KMS-11 (cell line): Measurements from ENCODE around the gene ITPR3.

Source experiments
- H2AFZ ChIP-seq: fragments of 200-600 bp; sonication (generic); 2 replicates; pipeline ENCODE4 v1.6.1; 2016; ENCODE audit warnings: antibody characterized with exemption, mixed run types, low read depth
- H3K27ac ChIP-seq: fragments of 200-600 bp; sonication (generic); 2 replicates; pipeline ENCODE4 v1.6.1; 2016; ENCODE audit warnings: mild to moderate bottlenecking, mixed run types
- H3K27me3 ChIP-seq: fragments of 200-600 bp; sonication (generic); 2 replicates; pipeline ENCODE4 v1.6.1; 2017; ENCODE audit warnings: mild to moderate bottlenecking, low read depth, mixed run types, moderate library complexity; ENCODE audit not compliant: insufficient read depth
- H3K36me3 ChIP-seq: fragments of 200-600 bp; sonication (generic); 2 replicates; pipeline ENCODE4 v1.6.1; 2017; ENCODE audit warnings: mild to moderate bottlenecking, mixed run types; ENCODE audit not compliant: insufficient read depth
- H3K4me1 ChIP-seq: fragments of 200-600 bp; sonication (generic); 2 replicates; pipeline ENCODE4 v1.6.1; 2016; ENCODE audit warnings: mild to moderate bottlenecking, low read depth, mixed run types; ENCODE audit not compliant: poor library complexity, severe bottlenecking
- H3K4me2 ChIP-seq: fragments of 200-600 bp; sonication (generic); 2 replicates; pipeline ENCODE4 v1.7.0; 2016; ENCODE audit warnings: mild to moderate bottlenecking, mixed run types
- H3K4me3 ChIP-seq: fragments of 200-600 bp; sonication (generic); IDR thresholded peaks from 2 replicates; pipeline ENCODE4 v1.6.1; 2017; ENCODE audit warnings: low read depth, low read length, mixed read lengths; ENCODE audit not compliant: insufficient read depth
- H3K79me2 ChIP-seq: fragments of 200-600 bp; sonication (generic); 2 replicates; pipeline ENCODE4 v1.6.1; 2016; ENCODE audit warnings: low read depth, mixed run types; ENCODE audit not compliant: insufficient read depth
- H3K9ac ChIP-seq: fragments of 200-600 bp; sonication (generic); 2 replicates; pipeline ENCODE4 v1.6.1; 2016; ENCODE audit warnings: mild to moderate bottlenecking, mixed run types
- H4K20me1 ChIP-seq: fragments of 200-600 bp; sonication (generic); 2 replicates; pipeline ENCODE4 v1.6.1; 2016; ENCODE audit warnings: mild to moderate bottlenecking, mixed run types; ENCODE audit not compliant: insufficient read depth
- CTCF ChIP-seq: fragments of 200-600 bp; sonication (generic); conservative IDR thresholded peaks from 2 replicates; pipeline ENCODE4 v1.6.1; 2017; ENCODE audit warnings: low read depth, mild to moderate bottlenecking, antibody characterized with exemption, low read length, moderate library complexity, mixed read lengths

Gene ITPR3

GRCh38 chr6:33697845-33698244, 76.7 kb downstream of the ITPR3 start:
- H3K79me2 ChIP-seq: no peaks in the 10 kb centered on the region
- H3K9ac ChIP-seq: no peak overlapping the region
- no peak overlapping the region for H3K4me2 ChIP-seq
- H3K27me3 ChIP-seq: no peaks in the 10 kb centered on the region
- H2AFZ ChIP-seq: no peak overlapping the region
- H3K4me3 ChIP-seq: no peak overlapping the region
- H3K27ac ChIP-seq: no peak overlapping the region
- peaks cover 3% of the 10 kb centered on the region for H3K4me1 ChIP-seq
- TF ChIP-seq CTCF: no peak
- H4K20me1 ChIP-seq: no peaks in the 10 kb centered on the region; the same call in 1 of the 2 replicates
- no peaks in the 10 kb centered on the region for H3K36me3 ChIP-seq

GRCh38 chr6:33698494-33698893, 77.4 kb downstream of the ITPR3 start:
- Histone ChIP-seq H3K4me2 (no peak overlapping the region), H3K27ac (no peak overlapping the region), H3K79me2 (no peaks in the 10 kb centered on the region), H3K9ac (no peak overlapping the region), H3K27me3 (no peaks in the 10 kb centered on the region), H2AFZ (no peak overlapping the region), H3K36me3 (no peaks in the 10 kb centered on the region), H3K4me3 (no peak overlapping the region), H3K4me1 (peaks cover 4% of the 10 kb centered on the region), H4K20me1 (no peaks in the 10 kb centered on the region; the same call in 1 of the 2 replicates)
- no peak for TF ChIP-seq CTCF

DNA sequence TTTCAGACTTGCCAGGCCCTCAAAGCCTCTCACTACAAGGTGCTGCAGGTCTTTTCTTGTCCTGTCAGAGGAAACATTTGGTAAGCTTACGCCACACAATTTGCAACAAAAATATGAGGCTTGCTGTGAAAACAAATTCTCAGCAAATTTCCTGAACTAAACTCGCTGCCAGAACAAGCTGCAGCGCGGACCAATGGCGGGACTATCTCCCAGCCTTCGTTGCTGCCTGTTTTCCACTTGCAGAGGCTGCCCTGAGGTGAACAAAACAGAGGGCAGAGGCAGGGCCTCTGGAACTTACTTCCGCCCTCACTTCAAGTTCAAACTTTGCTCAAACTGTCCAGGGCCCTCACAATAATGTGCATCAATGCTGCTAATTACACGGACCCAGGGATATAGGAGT, 78.0 kb downstream of the ITPR3 start:
- no peaks in the 10 kb centered on the region for H3K27me3 ChIP-seq
- H3K27ac ChIP-seq: no peak overlapping the region
- no peak overlapping the region for H3K4me2 ChIP-seq
- H3K79me2 ChIP-seq: no peaks in the 10 kb centered on the region
- H3K4me1 ChIP-seq: peaks cover 4% of the 10 kb centered on the region
- H3K4me3 ChIP-seq: no peak overlapping the region
- no peak for TF ChIP-seq CTCF
- H4K20me1 ChIP-seq: no peaks in the 10 kb centered on the region; the same call in 1 of the 2 replicates
- H2AFZ ChIP-seq: no peak overlapping the region
- no peak overlapping the region for H3K9ac ChIP-seq
- no peaks in the 10 kb centered on the region for H3K36me3 ChIP-seq

GRCh38 chr6:33699739-33700138, 78.6 kb downstream of the ITPR3 start:
- Histone ChIP-seq H3K79me2 (no peaks in the 10 kb centered on the region), H4K20me1 (no peaks in the 10 kb centered on the region; the same call in 1 of the 2 replicates), H3K9ac (no peak overlapping the region), H2AFZ (no peak overlapping the region), H3K27me3 (no peaks in the 10 kb centered on the region), H3K4me1 (peaks cover 4% of the 10 kb centered on the region), H3K4me3 (no peak overlapping the region), H3K36me3 (no peaks in the 10 kb centered on the region), H3K4me2 (no peak overlapping the region), H3K27ac (no peak overlapping the region)
- TF ChIP-seq CTCF: no peak
